ENCODE results near the gene CEBPZOS.

CEBPZOS gene

GRCh38 chr2:37244017-37244416, 47.7 kb downstream of the CEBPZOS start:
- DNase-seq, result no peak

- DNase-seq, result no peak
These were observed 48.5 kb downstream of the CEBPZOS start for GRCh38 chr2:37244755-37245154.

DNA sequence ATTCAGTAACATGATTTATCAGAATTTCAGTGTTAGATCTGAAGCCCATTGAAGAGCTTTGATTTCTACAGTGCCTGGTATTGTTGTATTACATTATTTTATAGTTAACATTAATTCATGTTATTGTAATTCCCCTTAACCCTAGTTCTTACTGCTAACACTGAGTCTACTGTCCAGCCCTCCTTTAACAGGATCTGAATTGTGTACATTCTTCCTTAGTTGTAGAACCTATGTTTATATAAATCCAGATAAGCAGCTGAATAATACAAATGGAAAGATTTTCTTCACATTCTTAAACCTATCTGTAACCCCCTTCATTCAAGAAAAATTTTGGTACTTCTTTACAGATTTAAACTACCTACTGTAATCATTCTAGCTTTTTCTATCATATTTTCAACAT, 49.9 kb downstream of the CEBPZOS start:
- DNase-seq, result no peak

DNA sequence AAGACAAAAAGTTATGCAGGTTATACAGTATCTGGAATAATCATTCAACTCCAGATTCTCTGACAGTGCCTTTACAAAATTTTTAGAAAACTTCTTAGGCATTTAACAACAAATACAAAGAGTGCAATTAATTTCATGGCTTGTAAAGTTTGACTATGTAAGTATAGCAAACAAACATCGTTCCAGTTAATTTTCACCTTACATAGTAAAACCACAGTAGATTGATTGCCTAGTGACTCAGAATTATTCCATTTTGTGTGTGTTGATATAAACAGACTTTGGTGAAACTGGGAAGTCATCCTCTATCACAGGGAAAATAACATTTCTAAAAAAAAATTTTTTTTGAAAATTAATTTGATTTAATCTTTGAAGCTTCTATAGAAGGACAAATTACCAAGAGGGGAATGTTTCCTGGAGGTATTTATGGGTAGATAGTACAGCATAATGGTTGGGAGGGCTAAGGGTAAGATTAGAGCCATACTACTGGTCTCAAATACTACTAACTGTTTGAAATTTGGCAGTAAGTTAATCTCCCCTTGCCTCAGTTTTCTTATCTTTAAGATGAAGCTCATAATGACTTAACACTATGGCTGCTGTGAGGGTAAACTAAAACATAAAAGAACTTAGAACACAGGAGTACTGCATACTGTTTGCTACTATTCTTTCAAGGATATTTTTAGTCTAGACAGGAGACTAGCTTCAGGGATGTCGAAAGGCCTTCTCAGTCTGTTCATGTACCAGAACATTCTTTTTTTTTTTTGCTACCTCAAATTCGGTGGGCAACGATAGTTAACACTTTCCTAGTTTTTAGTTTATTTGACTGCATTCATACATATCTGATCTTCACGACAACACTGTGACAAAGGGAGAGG, 54.8 kb downstream of the CEBPZOS start:
- DNase-seq, result no peak

All from stimulated activated CD8-positive, alpha-beta memory T cell treated with anti-CD3 and anti-CD28 coated beads, Interleukin-4, amount 100 ng/mL, for 48 hours (primary cell).